Dedifferentiated amniotic fluid mesenchymal stem cell (primary cell): Measurements from ENCODE around the gene SH3RF3.
"Not testable (repeated sequence)": the region's sequence is repeated elsewhere in the genome, so short reads cannot be mapped to it uniquely, and the experiment has no call there.

ENCODE experiments used
- DNase-seq: peaks from one replicate; pipeline ENCODE4 v3.0.0-alpha.2; 2016; ENCODE audit errors: extremely low spot score

SH3RF3 gene

DNA sequence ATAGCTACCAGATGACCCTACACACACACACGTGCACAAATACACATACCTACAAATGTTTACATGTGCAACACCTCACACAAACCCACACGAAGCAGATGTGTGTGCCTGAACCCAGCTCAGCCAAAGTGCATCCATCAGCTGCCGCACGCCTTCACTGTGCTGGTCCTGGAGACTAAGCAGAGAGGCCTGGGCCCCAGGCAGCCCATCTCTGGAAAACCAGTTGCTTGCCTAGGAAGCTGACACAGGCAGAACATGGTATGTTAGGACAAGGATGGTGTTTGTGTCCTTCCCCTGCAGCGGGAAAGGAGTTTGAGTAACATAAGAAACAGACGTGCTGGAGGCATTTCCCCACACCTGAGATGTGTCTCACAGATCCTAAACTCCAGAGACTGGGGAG lies 398.1 kb downstream of the SH3RF3 start:
- DNase-seq: no peak

DNA sequence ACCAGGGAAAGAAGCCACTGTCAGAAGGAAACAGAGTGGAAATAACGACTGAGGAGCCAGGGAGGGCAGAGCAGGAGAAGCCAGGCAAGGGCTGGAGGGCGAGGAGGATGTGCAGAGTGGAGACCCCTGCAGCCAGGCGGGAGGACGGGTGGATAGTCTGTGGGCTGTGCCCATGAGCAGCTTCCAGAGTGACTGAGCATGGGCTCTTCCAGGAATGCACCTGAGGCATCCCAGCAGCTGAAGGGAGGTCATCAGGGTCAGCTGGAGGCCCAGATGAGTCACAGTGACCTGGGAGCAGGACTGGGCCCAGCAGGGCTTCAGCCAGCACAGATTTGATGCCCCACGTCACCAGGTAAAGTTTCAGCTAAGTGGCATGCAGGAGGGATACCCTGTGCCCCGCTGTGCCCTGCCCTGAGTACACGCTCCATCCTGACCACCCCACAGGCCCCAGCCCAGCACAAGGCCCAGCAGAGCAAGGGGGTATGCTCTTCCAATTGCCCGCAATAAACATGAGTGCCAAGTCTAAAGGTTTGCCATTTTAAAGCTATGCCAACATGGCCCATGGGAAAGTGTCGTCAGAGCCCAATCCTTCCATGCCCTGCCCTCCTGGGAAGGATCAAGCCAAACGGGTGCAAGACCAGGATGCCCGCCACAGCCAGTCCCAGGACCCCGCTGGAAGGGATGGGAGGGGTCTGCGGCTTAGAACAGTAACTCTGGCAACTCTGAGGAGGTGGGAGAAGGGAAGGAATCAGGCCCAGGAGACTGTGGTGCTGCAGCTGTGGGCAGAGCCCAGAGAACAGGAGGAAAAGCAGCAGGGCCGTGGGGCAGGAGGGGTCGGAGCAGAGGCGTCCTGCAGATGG lies 399.1 kb downstream of the SH3RF3 start:
- DNase-seq: no peak

DNA sequence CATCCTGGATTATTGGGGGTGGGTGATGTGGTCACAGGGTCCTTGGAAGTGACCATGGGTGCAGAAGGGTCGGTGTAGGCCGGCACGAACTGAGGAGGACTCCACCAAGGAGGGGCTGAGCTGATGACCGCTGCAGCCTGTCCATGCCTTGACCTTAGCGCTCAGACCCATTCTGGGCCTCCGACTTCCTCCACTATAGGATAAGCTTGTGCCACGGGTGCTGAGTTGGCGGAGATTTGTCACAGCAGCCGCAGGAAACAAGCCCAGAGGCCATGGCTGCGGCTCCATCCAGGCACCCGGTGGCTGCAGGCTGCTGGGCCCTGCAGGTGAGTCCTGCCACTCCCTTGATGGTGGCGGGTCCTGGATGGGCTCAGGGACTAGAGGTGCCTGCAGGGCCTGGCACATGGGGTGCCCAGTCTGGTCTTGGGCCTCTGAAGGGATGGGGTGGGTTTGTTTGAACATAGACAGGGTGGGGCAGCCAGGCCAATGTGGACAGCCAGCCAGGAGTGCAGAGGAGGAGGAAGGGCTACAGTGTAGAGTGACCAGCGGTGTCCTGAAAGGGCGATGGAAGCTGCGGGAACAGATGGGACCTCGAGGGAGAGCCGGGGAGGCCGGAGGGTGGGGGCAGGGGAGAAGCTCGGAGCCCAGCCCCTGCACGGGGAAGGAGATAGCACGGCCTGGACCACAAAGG lies 400.0 kb downstream of the SH3RF3 start:
- no peak for DNase-seq

DNA sequence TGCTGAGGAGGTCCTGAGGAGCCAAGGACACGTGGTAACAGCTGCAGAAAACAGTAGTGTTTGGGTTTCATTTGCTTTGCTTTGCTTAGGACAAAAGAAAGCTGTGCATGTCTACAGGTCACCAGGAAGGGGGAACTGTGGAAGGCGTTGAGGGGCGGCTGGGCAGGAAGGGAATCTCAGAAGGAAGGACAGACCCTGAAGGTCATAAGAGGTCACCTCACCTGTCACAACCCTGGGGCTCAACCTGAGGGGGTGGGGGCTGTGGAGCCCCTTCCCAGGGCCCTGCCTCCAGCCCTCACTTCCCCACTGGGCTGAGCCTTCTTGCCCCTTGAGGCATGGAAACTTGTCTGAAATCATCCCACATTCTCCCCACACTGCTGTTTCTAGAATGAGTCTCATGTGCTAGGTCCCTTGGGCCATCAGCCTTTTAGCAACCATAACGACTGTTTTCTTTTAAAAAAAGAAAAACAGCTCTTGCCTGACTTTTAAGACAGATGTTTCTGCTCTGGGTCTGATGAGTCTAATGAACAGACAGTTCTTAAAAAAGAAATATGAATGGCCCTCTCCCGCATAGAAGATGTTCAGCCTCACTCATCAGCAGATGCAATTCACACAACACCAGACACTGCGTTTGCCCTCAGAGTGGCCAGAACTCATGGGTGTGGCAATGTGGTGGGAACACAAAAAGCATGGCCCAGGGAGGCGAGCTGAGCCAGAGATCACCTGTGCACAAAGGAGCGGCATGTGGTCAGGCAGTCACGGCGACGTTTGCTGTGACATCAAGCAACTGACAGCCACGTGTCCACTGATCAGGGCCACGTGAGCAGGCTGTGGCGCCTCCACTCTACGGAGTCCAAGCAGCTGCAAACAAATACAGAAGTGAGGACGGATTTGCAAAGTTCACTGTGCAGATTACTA lies 400.8 kb downstream of the SH3RF3 start:
- DNase-seq: no peak

DNA sequence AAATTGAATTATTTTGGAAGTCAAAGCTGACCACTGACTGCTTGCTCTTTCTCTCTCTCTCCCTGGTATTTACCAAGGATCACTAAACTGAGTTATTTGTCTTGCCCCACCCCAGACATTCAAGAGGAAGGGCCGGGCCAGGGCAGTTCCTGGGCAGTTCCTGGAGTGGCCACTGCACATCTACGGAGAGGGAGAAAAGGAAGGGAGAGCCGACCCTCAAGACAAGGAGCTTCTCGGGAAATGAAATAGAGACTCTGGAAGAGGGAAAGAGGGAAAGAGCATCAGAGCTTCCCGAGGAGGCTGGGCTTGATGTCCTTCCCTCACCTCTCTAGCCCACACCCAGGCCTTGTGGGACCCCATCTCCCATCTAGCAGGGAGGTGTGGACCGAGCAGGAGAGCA lies 401.7 kb downstream of the SH3RF3 start:
- DNase-seq: no peak

DNA sequence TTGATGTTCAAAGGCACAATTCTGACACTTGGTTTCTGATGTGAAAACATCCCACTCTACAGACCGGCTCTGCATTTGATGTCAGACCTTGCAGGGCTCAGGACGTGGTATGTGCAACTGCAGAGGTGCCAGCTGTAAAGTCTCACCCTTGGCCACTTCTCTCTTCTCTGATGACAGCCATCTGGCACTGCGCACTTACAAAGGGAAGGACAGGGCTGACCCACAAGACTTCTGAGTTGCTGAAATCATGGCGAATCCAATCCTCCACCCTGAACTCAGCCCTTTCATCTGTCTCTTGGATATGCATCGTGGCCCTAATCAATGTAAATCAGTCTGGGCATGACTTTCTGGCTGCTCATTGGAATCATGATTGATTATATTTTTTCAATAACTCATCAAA lies 402.2 kb downstream of the SH3RF3 start:
- DNase-seq: no peak

DNA sequence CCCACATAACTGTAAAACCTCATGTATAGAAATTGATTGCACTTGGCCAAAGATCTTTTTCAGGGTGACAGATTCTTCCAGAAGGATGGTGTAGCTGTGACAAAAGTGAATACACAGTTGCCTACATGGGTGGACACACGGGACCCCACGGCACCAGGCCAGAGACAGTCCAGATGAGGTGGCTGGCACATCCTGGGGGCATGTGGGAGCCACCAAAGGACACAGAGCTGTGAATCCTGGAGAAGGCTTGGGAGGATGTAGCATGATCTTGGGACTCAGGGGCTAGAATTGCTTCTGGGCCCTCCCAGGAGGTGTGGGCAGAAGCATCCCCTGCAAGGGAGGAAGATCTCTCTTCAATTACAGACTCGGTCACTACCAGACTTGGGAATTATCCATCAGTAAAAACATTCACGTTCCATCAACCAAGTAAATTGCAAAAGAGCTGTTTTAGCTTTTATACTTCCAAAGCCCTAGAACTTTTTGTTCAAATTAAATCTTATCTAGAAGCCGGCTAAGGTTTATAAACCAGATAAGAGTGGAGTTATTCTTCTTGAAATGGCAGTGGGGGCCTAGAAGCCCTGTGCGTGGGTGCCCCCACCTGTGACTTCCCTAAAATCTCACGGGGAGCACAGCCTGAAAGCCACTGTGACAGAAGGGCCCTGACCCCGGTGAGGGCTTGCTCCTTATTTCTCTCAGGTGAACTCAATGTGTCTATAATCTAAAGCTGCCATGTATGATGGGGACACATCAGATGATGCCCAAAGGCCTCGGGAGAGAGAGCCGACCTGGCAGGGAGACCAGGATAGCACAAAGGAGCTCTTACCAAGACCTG lies 403.1 kb downstream of the SH3RF3 start:
- no peak for DNase-seq

DNA sequence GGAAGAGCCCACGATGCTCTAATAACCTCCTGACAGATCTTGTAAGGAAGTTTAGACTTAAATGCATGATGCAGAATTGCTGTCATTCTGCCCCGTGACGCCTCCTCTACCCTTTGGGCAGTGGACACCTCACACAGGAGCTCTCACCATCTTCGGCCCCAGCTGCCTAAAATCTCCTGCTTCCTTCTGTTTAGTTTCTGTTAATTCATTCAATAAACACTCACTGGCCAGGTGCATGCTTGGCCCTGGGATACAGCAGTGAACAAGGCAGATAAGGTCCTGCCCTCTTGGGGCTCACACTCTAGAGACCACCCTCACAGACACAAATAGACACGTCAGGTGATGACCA lies 403.7 kb downstream of the SH3RF3 start:
- DNase-seq: no peak

DNA sequence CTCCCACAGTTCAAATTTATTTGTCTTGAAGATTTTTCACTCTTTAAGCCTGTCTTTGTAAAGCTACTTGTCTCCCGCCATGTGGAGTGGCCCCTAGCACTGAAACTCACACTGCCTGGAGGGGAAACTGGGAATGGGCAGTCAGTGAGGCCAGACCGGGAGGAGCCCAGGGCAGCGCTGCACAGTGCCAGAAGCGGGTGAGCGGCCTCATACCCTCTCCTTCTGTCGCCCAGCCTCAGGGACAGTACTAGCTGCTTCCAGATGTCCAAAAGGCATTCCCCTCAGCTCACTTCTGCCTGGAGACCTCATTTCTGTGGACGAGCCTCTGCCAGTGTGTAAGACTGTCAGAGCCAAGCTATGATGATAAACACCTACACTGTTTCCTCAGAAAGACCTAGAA lies 404.8 kb downstream of the SH3RF3 start:
- DNase-seq: no peak

DNA sequence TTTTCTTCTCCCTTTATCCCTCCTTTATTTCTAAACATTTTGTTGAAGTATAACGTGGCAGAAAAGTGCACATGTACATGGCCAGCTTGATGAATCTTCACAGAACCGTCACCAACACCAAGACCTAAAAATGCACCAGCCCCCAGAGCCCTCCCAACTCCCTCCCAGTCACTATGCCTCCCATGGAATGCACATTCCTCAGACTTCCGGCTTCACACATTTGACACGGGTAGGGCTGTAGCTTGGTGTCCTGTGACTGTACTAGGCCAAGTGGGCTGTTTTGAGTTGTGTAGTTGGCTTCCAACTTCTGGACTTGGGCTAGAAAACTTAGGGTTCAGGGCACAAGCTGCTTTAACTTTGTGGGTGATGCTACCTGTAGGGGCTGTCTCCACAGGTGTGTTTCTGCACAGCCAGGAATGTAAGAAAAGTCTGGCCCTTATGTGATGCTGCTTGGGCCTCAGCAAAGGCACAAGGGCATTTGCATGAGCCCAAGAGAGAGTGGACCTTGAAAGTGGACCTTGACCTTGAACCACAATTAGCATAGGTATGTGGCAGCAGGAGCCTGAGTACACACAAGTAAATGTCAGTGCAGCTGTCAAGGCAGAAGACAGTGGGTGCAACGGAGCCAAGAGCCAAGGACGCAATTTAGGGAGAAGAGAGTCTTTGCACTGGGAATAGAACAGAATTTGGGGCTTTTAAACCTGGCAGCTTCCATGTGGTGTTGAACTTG lies 406.4 kb downstream of the SH3RF3 start:
- DNase-seq: no peak

DNA sequence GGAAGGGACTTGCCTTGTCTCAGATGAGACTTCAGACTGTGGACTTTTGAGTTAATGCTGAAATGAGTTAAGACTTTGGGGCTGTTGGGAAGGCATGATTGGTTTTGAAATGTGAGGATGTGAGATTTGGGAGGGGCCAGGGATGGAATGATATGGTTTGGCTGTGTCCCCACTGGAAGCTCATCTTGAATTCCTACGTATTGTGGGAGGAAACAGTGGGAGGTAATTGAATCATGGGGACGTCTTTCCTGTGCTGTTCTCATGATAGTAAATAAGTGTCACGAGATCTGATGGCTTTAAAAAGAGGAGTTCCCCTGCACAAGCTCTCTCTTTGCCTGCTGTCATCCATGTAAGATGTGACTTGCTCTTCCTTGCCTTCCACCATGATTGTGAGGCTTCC lies 407.6 kb downstream of the SH3RF3 start:
- not testable (repeated sequence) for DNase-seq

DNA sequence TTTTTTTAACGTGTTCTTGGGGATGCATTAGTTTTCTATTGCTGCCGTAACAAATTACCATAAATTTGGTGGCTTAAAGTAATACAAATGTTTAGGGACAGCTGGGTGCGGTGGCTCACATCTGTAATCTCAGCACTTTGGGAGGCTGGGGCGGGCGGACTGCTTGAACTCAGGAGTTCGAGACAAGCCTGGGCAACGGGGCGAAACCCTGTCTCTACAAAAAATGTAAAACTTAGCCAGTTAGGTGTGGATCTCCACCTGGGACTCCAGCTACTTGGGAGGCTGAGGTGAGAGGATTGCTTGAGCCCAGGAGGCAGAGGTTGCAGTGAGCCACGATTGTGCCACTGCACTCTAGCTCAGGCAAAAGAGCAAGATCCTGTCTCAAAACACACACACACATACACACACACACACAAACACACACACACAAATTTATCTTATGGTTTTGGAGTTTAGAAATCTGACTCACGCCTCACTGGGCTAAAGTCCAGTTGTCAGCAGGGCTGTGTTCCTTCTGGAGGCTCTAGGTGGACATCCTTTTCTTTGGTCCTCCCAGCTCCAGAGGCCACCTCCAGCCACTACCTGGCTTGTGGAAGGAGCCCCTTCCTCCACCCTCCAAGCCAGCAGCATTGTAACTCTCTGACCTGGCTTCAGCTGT lies 408.7 kb downstream of the SH3RF3 start:
- DNase-seq: no peak

DNA sequence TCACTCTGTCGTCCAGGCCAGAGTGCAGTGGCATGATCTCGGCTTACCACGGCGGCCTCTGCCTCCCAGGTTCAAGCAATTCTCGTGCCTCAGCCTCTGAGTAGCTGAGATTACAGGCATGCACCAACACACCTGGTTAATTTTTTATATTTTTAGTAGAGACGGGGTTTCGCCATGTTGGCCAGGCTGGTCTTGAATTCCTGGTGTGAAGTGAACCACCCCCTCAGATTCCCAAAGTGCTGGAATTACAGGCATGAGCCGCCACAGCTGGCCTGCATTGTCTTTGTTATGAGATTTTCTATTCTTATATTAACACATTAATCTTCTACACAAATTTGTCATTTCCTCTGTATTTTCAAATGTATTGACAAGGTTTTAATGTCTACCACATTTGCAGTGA lies 409.5 kb downstream of the SH3RF3 start:
- no peak for DNase-seq

DNA sequence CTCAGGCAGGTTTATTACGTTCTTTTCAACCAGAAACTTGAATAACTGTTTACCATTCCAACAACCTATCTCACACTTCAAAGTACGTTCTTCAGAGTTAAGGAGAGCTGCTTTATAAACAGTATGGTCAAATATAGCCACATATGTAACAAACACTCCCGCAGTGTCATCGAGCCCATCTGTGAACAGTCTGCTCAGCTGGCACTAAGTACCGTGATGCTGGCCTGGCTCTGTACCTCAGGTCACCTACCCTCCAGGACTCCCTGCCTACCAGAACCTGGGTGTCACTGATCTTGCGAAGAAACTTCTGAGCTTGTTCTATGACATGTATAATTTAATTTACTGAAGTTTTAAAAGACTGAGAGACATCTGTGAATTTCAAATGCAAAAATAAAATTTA lies 413.4 kb downstream of the SH3RF3 start:
- no peak for DNase-seq

DNA sequence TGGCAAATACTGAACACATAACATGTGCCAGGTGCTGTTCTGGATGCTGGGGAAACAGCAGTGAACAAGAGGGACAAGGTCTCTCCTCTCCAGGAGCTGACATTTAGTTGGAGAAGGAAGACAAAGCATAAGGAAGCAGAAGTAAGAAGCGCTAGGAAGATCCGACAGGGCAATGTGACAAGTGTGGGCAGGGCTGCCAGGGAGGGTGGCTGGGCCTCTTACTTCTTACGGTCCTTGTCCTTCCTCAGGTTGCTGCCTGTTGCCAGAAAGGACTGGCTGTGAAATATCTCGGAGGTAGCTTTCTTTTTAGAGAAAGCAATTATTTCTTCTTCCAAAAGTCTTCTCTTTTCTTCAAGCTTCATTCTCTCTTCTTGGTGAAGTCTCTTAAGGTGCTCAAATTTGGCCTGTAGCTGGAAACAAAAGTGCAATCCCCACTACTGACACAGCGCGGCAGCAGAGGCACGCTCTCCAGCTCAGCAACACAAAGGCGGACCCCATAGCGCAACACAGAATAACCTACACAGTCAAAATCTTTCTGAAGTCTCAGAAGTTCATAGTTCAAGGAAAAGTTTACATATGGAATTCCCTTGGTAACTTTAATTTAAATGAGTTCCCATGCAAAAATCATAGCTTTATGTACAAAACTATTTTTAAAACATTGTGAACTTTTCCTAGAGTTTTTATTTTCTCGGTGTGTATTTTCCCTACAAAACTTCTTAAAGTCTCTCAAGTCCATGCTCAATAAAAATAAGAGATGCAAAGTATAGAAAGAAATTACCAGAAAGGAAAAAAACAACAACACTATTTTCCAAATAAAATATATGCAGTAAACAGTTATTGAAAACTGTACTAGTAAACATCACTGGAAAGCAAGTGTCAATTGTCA lies 417.1 kb downstream of the SH3RF3 start:
- peak; percentile 69 for DNase-seq

DNA sequence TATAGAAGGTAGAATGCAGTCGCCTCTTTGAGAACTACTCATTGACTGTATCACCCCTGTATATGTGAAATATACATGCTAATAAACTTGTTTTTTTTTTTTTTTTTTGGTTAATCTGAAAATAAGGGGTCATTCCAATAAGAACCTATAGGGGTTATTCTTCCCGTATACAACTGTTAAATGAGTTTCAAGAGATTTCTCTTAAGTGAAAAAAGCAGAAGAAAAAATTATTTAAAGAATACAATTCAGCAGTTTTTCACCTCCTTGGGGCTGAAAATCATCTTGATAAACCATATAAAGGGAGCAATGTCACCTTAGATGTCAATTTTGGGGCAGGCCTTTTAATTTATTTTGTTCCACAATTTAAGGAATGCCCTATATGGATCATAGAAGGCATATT lies 418.3 kb downstream of the SH3RF3 start:
- DNase-seq: no peak

DNA sequence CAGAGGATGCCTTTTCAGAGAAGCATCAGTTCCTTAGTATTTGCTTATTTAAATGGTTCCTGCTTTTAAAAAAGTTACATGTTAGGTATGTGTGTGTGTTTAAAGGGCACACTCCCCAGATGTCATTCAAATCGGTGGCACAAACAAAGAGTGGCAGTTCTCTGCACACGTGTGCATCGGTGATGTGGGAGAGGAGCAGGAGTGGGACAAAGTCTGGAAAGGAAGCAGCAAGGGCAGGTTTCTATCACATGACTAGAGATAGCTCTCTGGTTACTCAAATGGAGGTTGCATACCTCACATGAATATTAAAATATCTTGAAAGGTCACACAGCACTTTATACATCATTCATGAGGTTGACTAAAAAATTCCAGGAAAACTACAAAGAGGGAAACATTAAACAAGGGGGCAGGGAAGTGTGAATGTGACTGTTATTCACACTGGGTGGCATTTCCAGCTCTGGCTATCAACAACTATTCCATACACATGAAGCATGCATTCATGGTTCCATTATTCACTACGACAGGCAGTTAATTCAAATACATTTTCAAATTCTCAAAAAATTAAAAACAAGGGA lies 420.1 kb downstream of the SH3RF3 start:
- DNase-seq: no peak
